ENCODE measurements around the gene DAPL1.

DNA sequence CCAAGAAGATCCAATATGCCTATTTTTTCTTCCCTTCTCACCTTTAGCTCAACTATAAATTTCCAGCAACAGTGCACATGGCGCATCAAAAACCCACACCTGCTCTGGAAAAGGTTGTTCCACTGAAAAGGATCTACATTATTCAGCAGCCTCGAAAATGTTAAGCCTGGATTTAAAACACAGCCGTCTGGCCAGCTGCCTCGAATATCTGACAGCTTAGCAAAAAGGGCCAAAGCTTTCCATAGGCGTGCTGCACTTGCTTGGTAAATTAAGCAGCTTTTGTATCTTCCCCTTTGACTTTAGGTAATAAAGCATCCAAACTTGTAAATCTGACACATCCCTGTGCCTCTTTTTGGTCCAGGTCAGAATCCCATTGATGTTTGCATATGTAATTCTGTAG lies 20.5 kb downstream of the DAPL1 start:
- TF ChIP-seq, protein P1, sequence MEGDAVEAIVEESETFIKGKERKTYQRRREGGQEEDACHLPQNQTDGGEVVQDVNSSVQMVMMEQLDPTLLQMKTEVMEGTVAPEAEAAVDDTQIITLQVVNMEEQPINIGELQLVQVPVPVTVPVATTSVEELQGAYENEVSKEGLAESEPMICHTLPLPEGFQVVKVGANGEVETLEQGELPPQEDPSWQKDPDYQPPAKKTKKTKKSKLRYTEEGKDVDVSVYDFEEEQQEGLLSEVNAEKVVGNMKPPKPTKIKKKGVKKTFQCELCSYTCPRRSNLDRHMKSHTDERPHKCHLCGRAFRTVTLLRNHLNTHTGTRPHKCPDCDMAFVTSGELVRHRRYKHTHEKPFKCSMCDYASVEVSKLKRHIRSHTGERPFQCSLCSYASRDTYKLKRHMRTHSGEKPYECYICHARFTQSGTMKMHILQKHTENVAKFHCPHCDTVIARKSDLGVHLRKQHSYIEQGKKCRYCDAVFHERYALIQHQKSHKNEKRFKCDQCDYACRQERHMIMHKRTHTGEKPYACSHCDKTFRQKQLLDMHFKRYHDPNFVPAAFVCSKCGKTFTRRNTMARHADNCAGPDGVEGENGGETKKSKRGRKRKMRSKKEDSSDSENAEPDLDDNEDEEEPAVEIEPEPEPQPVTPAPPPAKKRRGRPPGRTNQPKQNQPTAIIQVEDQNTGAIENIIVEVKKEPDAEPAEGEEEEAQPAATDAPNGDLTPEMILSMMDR (IDR thresholded peaks at IDR 0.05), result no peak
- no peak for TF ChIP-seq EP300 (IDR thresholded peaks at IDR 0.05)

Measured in esophagus muscularis mucosa (tissue), 3 donors.